Measurements from ENCODE around the gene PHAF1. TPM values are rescaled to one million over a fixed set of nuclear protein-coding genes. Genes with fewer than 3 reads are reported as not detected.

The PHAF1 gene
- total and polyA plus RNA-seq, 2 of the 13 experiments (the other 11 are each of a cell fraction or from before 2014, with no cell fraction given), result 48.3 to 174 TPM

DNA sequence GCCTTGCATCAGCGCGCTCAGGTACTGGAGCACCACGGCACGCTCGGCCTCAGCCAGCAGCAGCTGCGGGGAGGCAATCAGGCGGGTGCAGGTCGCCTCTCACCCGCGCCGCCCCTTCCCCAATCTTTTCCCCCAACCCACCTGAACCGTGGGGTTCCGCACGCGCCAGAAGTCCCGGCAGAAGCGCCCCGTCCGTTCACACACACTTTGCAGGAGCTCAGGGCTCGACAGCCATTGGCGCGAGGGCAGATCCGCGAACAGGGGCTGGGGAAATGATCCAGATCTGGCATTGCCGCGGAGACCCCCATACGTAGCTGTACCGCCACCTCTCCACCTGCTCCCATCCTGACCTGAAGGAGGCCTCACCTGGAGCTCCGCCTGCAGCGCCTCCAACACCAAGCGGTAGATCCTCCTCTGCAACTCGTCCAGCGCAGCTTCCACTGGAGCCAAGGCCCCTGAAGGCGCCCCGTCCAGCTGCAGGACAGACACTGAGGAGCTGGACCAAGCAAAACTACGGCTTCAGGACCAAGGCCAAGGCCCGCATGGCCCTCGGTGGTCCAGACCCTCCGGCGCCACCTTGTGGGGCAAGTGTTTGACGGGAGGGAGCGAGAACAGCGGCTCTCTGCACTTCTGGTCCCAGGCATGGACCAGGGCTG, 75.4 kb downstream of the PHAF1 start (continued):
- TF ChIP-seq, protein P1, sequence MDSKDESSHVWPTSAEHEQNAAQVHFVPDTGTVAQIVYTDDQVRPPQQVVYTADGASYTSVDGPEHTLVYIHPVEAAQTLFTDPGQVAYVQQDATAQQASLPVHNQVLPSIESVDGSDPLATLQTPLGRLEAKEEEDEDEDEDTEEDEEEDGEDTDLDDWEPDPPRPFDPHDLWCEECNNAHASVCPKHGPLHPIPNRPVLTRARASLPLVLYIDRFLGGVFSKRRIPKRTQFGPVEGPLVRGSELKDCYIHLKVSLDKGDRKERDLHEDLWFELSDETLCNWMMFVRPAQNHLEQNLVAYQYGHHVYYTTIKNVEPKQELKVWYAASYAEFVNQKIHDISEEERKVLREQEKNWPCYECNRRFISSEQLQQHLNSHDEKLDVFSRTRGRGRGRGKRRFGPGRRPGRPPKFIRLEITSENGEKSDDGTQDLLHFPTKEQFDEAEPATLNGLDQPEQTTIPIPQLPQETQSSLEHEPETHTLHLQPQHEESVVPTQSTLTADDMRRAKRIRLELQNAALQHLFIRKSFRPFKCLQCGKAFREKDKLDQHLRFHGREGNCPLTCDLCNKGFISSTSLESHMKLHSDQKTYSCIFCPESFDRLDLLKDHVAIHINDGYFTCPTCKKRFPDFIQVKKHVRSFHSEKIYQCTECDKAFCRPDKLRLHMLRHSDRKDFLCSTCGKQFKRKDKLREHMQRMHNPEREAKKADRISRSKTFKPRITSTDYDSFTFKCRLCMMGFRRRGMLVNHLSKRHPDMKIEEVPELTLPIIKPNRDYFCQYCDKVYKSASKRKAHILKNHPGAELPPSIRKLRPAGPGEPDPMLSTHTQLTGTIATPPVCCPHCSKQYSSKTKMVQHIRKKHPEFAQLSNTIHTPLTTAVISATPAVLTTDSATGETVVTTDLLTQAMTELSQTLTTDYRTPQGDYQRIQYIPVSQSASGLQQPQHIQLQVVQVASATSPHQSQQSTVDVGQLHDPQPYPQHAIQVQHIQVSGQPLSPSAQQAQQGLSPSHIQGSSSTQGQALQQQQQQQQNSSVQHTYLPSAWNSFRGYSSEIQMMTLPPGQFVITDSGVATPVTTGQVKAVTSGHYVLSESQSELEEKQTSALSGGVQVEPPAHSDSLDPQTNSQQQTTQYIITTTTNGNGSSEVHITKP (CRISPR knock-in tag; IDR thresholded peaks at IDR 0.05; ENCODE audit: low read depth), result peak; percentile 74
- no peak; the same call in 1 of the 2 replicates for TF ChIP-seq KMT2A (CRISPR knock-in tag; IDR thresholded peaks at IDR 0.05)
- TF ChIP-seq SMYD3 (CRISPR knock-in tag; IDR thresholded peaks at IDR 0.05), result no peak
- TF ChIP-seq KAT7 (CRISPR knock-in tag; IDR thresholded peaks at IDR 0.05; ENCODE audit: borderline replicate concordance), result no peak
- TF ChIP-seq ZNF232 (CRISPR knock-in tag; IDR thresholded peaks at IDR 0.05; ENCODE audit: borderline replicate concordance), result peak; percentile 92
- TF ChIP-seq SP140L (CRISPR knock-in tag; IDR thresholded peaks at IDR 0.05; ENCODE audit: borderline replicate concordance), result peak; percentile 78; the same call in 1 of the 2 replicates
- TF ChIP-seq, protein P2, sequence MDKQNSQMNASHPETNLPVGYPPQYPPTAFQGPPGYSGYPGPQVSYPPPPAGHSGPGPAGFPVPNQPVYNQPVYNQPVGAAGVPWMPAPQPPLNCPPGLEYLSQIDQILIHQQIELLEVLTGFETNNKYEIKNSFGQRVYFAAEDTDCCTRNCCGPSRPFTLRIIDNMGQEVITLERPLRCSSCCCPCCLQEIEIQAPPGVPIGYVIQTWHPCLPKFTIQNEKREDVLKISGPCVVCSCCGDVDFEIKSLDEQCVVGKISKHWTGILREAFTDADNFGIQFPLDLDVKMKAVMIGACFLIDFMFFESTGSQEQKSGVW (CRISPR knock-in tag; IDR thresholded peaks at IDR 0.05; ENCODE audit: borderline replicate concordance), result 0 out of 2 replicates have a peak, but pooled peaks have one; percentile 16
- TF ChIP-seq ZNF136 (CRISPR knock-in tag; IDR thresholded peaks at IDR 0.05; ENCODE audit: low read depth), result peak; percentile 96; the same call in 1 of the 2 replicates
- TF ChIP-seq, protein P3, sequence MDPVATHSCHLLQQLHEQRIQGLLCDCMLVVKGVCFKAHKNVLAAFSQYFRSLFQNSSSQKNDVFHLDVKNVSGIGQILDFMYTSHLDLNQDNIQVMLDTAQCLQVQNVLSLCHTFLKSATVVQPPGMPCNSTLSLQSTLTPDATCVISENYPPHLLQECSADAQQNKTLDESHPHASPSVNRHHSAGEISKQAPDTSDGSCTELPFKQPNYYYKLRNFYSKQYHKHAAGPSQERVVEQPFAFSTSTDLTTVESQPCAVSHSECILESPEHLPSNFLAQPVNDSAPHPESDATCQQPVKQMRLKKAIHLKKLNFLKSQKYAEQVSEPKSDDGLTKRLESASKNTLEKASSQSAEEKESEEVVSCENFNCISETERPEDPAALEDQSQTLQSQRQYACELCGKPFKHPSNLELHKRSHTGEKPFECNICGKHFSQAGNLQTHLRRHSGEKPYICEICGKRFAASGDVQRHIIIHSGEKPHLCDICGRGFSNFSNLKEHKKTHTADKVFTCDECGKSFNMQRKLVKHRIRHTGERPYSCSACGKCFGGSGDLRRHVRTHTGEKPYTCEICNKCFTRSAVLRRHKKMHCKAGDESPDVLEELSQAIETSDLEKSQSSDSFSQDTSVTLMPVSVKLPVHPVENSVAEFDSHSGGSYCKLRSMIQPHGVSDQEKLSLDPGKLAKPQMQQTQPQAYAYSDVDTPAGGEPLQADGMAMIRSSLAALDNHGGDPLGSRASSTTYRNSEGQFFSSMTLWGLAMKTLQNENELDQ (CRISPR knock-in tag; IDR thresholded peaks at IDR 0.05; ENCODE audit: borderline replicate concordance), result peak; percentile 98
- peak; percentile 83; the same call in 1 of the 2 replicates for TF ChIP-seq LBX2 (CRISPR knock-in tag; IDR thresholded peaks at IDR 0.05; ENCODE audit: borderline replicate concordance)
- TF ChIP-seq TBX3 (IDR thresholded peaks at IDR 0.05; ENCODE audit: borderline replicate concordance), result no peak
- peak; percentile 75; the same call in 1 of the 2 replicates for TF ChIP-seq ZNF33B (CRISPR knock-in tag; IDR thresholded peaks at IDR 0.05)
- TF ChIP-seq, protein P4, sequence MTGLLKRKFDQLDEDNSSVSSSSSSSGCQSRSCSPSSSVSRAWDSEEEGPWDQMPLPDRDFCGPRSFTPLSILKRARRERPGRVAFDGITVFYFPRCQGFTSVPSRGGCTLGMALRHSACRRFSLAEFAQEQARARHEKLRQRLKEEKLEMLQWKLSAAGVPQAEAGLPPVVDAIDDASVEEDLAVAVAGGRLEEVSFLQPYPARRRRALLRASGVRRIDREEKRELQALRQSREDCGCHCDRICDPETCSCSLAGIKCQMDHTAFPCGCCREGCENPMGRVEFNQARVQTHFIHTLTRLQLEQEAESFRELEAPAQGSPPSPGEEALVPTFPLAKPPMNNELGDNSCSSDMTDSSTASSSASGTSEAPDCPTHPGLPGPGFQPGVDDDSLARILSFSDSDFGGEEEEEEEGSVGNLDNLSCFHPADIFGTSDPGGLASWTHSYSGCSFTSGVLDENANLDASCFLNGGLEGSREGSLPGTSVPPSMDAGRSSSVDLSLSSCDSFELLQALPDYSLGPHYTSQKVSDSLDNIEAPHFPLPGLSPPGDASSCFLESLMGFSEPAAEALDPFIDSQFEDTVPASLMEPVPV (CRISPR knock-in tag; IDR thresholded peaks at IDR 0.05), result 0 out of 2 replicates have a peak, but pooled peaks have one; percentile 8
- TF ChIP-seq ZNF672 (CRISPR knock-in tag; IDR thresholded peaks at IDR 0.05), result no peak
- peak; percentile 82 for TF ChIP-seq MED1 (CRISPR knock-in tag; IDR thresholded peaks at IDR 0.05)
- peak; percentile 97 for TF ChIP-seq MXD1 (CRISPR knock-in tag; IDR thresholded peaks at IDR 0.05)
- no peak for TF ChIP-seq ZNF326 (CRISPR knock-in tag; IDR thresholded peaks at IDR 0.05; ENCODE audit: borderline replicate concordance)
- TF ChIP-seq MED13 (CRISPR knock-in tag; IDR thresholded peaks at IDR 0.05), result peak; percentile 84
- no peak for TF ChIP-seq MZF1 (CRISPR knock-in tag; IDR thresholded peaks at IDR 0.05; ENCODE audit: borderline replicate concordance)

Data from HepG2 (cell line).